MV-4-11 (cell line): ENCODE data around the gene NPIPA8.
"Not testable (repeated sequence)": the region's sequence is repeated elsewhere in the genome, so short reads cannot be mapped to it uniquely, and the experiment has no call there.

Experiments
- DNase-seq: peaks from one replicate; lab custom pipeline; 2025; lab: John Stamatoyannopoulos, UW

NPIPA8 gene

GRCh38 chr16:18336636-18337035 lies at the start of gene NPIPA8:
Gene NPIPA8 (minus strand): TSS chr16:18336736. CDS start chr16:18332662, 4,074 bp downstream.
- DNase-seq, result not testable (repeated sequence)

- DNase-seq, result not testable (repeated sequence)
Measured at GRCh38 chr16:18385285-18385684, 48.7 kb upstream of the NPIPA8 start.

- DNase-seq, result not testable (repeated sequence)
Measured at GRCh38 chr16:18384869-18385268, 48.3 kb upstream of the NPIPA8 start.

GRCh38 chr16:18384098-18384636 lies 47.6 kb upstream of the NPIPA8 start:
- DNase-seq, result not testable (repeated sequence)

GRCh38 chr16:18382696-18383095 lies 46.2 kb upstream of the NPIPA8 start:
- not testable (repeated sequence) for DNase-seq

- DNase-seq, result not testable (repeated sequence)
Measured at GRCh38 chr16:18347742-18348141, 11.2 kb upstream of the NPIPA8 start.

GRCh38 chr16:18346993-18347392 lies 10.5 kb upstream of the NPIPA8 start:
- not testable (repeated sequence) for DNase-seq

GRCh38 chr16:18344634-18345033 lies 8.1 kb upstream of the NPIPA8 start:
- not testable (repeated sequence) for DNase-seq

GRCh38 chr16:18341986-18342385 lies 5.5 kb upstream of the NPIPA8 start:
- DNase-seq, result not testable (repeated sequence)

GRCh38 chr16:18341417-18341960 lies 5.0 kb upstream of the NPIPA8 start:
- DNase-seq, result not testable (repeated sequence)

GRCh38 chr16:18339210-18339609 lies 2.7 kb upstream of the NPIPA8 start:
- DNase-seq, result not testable (repeated sequence)

GRCh38 chr16:18311811-18312210 lies 24.7 kb downstream of the NPIPA8 start:
- not testable (repeated sequence) for DNase-seq

GRCh38 chr16:18309159-18309558 lies 27.4 kb downstream of the NPIPA8 start:
- not testable (repeated sequence) for DNase-seq

- DNase-seq, result not testable (repeated sequence)
Measured at GRCh38 chr16:18307241-18307640, 29.3 kb downstream of the NPIPA8 start.

GRCh38 chr16:18306066-18306465 lies 30.5 kb downstream of the NPIPA8 start:
- not testable (repeated sequence) for DNase-seq

- not testable (repeated sequence) for DNase-seq
Measured at GRCh38 chr16:18303059-18303706, 33.4 kb downstream of the NPIPA8 start.

- not testable (repeated sequence) for DNase-seq
Measured at GRCh38 chr16:18297714-18298113, 38.8 kb downstream of the NPIPA8 start.

GRCh38 chr16:18296931-18297330 lies 39.6 kb downstream of the NPIPA8 start:
- DNase-seq, result not testable (repeated sequence)

GRCh38 chr16:18294371-18294770 lies 42.2 kb downstream of the NPIPA8 start:
- not testable (repeated sequence) for DNase-seq

- DNase-seq, result not testable (repeated sequence)
Measured at GRCh38 chr16:18293337-18293956, 43.1 kb downstream of the NPIPA8 start.

GRCh38 chr16:18290959-18291358 lies 45.6 kb downstream of the NPIPA8 start:
- DNase-seq, result not testable (repeated sequence)

GRCh38 chr16:18286342-18286741 lies 50.2 kb downstream of the NPIPA8 start:
- not testable (repeated sequence) for DNase-seq

GRCh38 chr16:18280319-18280718 lies 56.2 kb downstream of the NPIPA8 start:
- not testable (repeated sequence) for DNase-seq
